C4-2B (cell line): Measurements from ENCODE around the gene ERC1.

ENCODE experiments used
- CTCF ChIP-seq: fragments of 450-650 bp; conservative IDR thresholded peaks from 2 replicates; pipeline ENCODE4 v1.5.1; 2017; ENCODE audit warnings: mild to moderate bottlenecking
- ZFX ChIP-seq: fragments of 450-650 bp; IDR thresholded peaks from 2 replicates; pipeline ENCODE4 v1.6.1; 2017

- no peak for TF ChIP-seq CTCF
- no peak for TF ChIP-seq ZFX
These were observed 541.5 kb downstream of the ERC1 start for GRCh38 chr12:1532375-1533165.
